Peyer's patch (tissue), 4 donors: ENCODE measurements around the gene ING1. TPM values are rescaled to one million over a fixed set of nuclear protein-coding genes. Genes with fewer than 3 reads are reported as not detected.
"Not testable (repeated sequence)": the region's sequence is repeated elsewhere in the genome, so short reads cannot be mapped to it uniquely, and the experiment has no call there.

Experiments used
- DNase-seq, 3 donors: peaks; one replicate each; pipeline ENCODE4 v3.0.0-alpha.2; 2017 to 2019
- H3K27ac ChIP-seq, 4 donors: fragments of 200-600 bp; sonication (generic); one replicate each; pipeline ENCODE4 v1.5.1; 2016 to 2019
- H3K27me3 ChIP-seq, 2 donors: fragments of 200-600 bp; sonication (generic); one replicate each; pipeline ENCODE4 v1.5.1; 2019
- H3K36me3 ChIP-seq, 3 donors: fragments of 200-600 bp; sonication (generic); one replicate each; pipeline ENCODE4 v1.5.1; 2016 to 2019
- H3K4me1 ChIP-seq, 4 donors: fragments of 200-600 bp; sonication (generic); one replicate each; pipeline ENCODE4 v1.5.1; 2016 to 2019
- H3K4me3 ChIP-seq, 4 donors: fragments of 200-600 bp; sonication (generic); 1 replicate in 3 of 4; 2 replicates in 1 of 4; pipeline ENCODE4 v1.5.1; 2016 to 2019; ENCODE audit warnings: mild to moderate bottlenecking in 1 of 4
- H3K9me3 ChIP-seq, 4 donors: fragments of 200-600 bp; sonication (generic); one replicate each; pipeline ENCODE4 v1.5.1; 2016 to 2019; ENCODE audit warnings: mild to moderate bottlenecking in 1 of 4
- POLR2A ChIP-seq, 2 donors: fragments of 450-650 bp; IDR thresholded peaks; one replicate each; pipeline ENCODE4 v1.5.1; 2017; ENCODE audit warnings: antibody characterized with exemption in 2 of 2, mild to moderate bottlenecking in 2 of 2, moderate library complexity in 2 of 2
- total RNA-seq, 4 donors: library from RNA; depleted of rRNA; stranded (reverse); fragments of >200 nt; gene quantifications; one replicate each; pipeline ENCODE4 v1.1.0, GENCODE V29; 2016
- TF ChIP-seq, protein P1 (sequence below), 6 experiments: fragments of 450-650 bp in 4 of 6; fragments of 200-600 bp in 2 of 6; sonication (generic) in 1 of 6; IDR thresholded peaks; one replicate each; pipeline ENCODE4 v1.5.1; 2017 to 2019; ENCODE audit warnings: antibody characterized with exemption in 6 of 6, mild to moderate bottlenecking in 3 of 6, moderate library complexity in 1 of 6

The ING1 gene
- total RNA-seq, 4 donors from 2014 or later, result 7.4 to 40.4 (median 21.7) TPM

DNA sequence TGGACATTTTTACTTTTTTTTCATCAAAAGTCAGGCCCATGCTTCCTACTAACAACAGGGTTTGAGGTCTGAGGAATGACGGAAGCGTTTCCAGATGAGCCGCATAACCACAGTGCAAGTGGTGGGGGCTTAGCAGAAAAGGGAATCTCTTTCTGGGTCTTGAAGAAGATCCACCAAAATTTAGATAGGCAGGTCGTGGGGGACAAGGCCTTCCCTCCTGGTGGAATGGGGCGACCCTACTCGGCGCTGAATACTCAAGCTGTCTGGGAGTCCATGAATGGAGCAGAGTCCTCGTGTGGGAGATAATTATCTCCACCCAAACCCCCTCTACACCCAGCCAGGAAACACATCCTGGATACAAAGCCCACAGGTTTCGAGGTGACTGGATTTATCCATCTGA lies 44.5 kb upstream of the ING1 start:
- Histone ChIP-seq H3K4me3 (no peak overlapping the region), H3K27me3 (no peaks in the 10 kb centered on the region), H3K27ac (no peak overlapping the region), H3K4me1 (no peaks in the 10 kb centered on the region), H3K9me3 (no peaks in the 10 kb centered on the region), H3K36me3 (peaks cover 0 to 45% (median 0%) of the 10 kb centered on the region in 3 donors)
- no peak for TF ChIP-seq POLR2A (IDR thresholded peaks at IDR 0.05)
- TF ChIP-seq, protein P1, sequence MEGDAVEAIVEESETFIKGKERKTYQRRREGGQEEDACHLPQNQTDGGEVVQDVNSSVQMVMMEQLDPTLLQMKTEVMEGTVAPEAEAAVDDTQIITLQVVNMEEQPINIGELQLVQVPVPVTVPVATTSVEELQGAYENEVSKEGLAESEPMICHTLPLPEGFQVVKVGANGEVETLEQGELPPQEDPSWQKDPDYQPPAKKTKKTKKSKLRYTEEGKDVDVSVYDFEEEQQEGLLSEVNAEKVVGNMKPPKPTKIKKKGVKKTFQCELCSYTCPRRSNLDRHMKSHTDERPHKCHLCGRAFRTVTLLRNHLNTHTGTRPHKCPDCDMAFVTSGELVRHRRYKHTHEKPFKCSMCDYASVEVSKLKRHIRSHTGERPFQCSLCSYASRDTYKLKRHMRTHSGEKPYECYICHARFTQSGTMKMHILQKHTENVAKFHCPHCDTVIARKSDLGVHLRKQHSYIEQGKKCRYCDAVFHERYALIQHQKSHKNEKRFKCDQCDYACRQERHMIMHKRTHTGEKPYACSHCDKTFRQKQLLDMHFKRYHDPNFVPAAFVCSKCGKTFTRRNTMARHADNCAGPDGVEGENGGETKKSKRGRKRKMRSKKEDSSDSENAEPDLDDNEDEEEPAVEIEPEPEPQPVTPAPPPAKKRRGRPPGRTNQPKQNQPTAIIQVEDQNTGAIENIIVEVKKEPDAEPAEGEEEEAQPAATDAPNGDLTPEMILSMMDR (IDR thresholded peaks at IDR 0.05), result no peak
- no peak for DNase-seq

DNA sequence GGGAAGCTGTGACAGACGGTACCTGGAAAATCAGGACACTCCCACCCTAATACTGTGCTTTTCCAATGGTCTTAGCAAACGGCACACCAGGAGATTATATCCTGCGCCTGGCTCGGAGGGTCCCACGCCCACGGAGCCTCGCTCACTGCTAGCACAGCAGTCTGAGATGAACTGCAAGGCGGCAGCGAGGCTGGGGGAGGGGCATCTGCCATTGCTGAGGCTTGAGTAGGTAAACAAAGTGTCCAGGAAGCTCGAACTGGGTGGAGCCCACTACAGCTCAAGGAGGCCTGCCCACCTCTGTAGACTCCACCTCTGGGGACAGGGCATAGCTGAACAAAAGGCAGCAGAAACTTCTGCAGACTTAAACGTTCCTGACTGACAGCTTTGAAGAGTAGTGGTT lies 43.7 kb upstream of the ING1 start:
- not testable (repeated sequence) for H3K4me1 ChIP-seq, H3K27ac ChIP-seq, H3K27me3 ChIP-seq, H3K4me3 ChIP-seq, H3K9me3 ChIP-seq, DNase-seq
- H3K36me3 ChIP-seq, result peaks cover 0 to 42% (median 0%) of the 10 kb centered on the region in 3 donors

DNA sequence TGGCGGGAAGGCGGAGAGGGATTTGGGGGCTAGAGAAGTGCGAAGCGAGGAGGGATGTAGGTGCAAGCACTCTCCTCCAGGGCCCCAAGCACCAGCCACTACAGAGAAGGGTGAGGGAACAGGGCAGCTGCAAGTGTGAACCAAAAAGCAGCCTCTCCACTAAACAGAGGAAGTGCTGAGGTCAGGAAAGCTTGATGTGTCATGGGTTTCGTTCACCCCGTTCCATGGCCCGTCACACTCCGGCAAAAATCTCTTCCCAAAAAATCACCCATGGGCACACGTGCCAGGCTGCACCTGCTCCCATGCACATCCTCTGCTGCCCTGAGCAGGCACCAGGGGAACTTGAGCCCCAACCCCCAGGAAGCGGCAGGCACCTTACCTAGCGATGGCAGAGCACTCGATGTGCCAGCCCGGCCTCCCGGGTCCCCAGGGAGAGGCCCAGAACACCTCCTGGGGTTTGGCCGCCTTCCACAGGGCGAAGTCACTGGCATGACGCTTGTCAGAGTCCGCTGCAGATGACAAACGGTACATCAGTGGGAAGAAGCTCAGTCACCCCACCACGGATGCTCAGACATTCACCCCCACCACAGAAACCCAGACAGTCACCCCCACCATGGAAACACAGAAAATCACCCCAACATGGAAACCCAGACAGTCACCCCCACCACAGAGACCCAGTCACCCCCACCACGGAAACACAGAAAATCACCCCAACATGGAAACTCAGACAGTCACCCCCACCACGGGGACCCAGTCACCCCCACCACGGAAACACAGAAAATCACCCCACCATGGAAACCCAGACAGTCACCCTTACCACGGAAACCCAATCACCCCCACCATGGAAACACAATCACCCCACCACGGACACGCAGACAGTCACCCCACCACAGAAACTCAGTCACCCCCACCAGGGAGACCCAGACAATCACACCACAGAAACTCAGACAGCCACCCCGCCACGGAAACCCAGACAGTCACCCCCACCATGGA lies 36.6 kb upstream of the ING1 start:
- H3K4me3 ChIP-seq, result peak overlapping the region in 2 of 4 donors; percentile 7 to 23
- peak overlapping the region in 3 of 4 donors; percentile 35 to 84 (median 84) for H3K27ac ChIP-seq
- no peaks in the 10 kb centered on the region for H3K9me3 ChIP-seq
- H3K36me3 ChIP-seq, result peaks cover 0 to 45% (median 0%) of the 10 kb centered on the region in 3 donors
- peak in 2 of 3 donors; percentile 65 to 75 for DNase-seq
- peaks cover 0 to 3% (median 0%) of the 10 kb centered on the region in 4 donors for H3K4me1 ChIP-seq
- TF ChIP-seq, protein P1 (IDR thresholded peaks at IDR 0.05), result no peak
- TF ChIP-seq POLR2A (IDR thresholded peaks at IDR 0.05), result no peak
- no peaks in the 10 kb centered on the region for H3K27me3 ChIP-seq

DNA sequence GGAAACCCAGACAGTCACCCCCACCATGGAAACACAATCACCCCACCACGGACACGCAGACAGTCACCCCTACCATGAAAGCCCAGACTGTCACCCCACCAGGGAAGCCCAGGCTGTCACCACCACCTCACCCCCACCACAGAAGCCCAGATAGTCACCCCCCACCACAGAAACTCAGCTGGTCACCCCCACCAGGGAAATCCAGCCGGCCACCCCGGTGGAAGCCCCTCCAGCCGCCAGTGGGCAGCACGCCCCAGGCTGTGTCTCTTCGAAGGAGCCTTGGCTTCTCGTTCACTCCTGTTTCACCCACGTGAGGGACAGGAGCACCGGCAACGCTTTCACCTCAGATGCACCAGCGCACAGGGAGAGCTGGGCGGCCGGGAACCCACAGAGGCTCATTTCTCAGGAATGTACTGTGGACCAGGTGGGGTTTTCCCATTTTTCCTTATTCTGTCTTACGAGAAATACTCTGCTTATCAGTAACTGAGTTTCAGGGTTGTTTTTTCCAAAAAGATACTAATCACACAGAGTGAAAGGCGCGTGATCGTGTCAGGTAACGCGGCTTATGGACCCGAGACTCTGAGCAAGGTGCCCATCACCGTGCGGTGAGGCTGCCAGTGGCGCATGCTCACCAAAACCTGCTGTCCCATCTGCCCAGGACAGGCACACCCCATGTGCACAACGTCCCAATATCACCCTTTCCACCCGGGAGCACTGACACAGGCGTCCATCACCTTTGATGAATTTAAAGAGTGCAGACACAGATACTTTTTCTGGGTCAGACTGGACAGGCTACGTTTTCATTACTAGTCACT lies 35.6 kb upstream of the ING1 start:
- Histone ChIP-seq H3K27me3 (no peaks in the 10 kb centered on the region), H3K27ac (peak overlapping the region in 1 of 4 donors; percentile 84), H3K4me1 (peaks cover 0 to 3% (median 0%) of the 10 kb centered on the region in 4 donors), H3K4me3 (no peak overlapping the region), H3K36me3 (peaks cover 0 to 55% (median 0%) of the 10 kb centered on the region in 3 donors), H3K9me3 (no peaks in the 10 kb centered on the region)
- TF ChIP-seq, protein P1 (IDR thresholded peaks at IDR 0.05), result no peak
- no peak for TF ChIP-seq POLR2A (IDR thresholded peaks at IDR 0.05)
- no peak for DNase-seq

DNA sequence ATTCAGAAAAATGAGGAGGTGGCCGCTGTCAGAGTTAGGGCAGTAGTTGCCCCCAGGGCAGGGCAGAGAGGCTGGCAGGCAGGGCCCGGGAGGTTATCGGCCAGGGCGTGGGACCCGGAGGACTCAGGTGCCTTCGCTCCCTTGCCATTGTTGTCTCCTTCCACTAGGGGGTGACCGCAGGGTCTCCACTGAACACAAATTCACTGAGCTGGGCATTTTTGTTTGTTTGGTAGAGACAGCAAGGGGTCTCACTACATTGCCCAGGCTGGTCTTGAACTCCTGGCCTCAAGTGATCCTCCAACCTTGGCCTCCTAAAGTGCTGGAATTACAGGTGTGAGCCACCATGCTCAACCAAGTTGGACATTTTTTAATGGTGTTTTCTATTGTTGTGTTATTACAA lies 32.6 kb upstream of the ING1 start:
- H3K4me1 ChIP-seq, result peaks cover 0 to 14% (median 2%) of the 10 kb centered on the region in 4 donors
- H3K36me3 ChIP-seq, result peaks cover 0 to 62% (median 0%) of the 10 kb centered on the region in 3 donors
- H3K27ac ChIP-seq, result no peak overlapping the region

More for the DNA sequence above, 32.6 kb upstream of the ING1 start:
- TF ChIP-seq, protein P1 (IDR thresholded peaks at IDR 0.05), result peak in 5 of 6 experiments; percentile 11 to 32 (median 27)
- no peak for TF ChIP-seq POLR2A (IDR thresholded peaks at IDR 0.05)
- DNase-seq, result no peak
- Histone ChIP-seq H3K9me3 (no peaks in the 10 kb centered on the region), H3K4me3 (no peak overlapping the region), H3K27me3 (no peaks in the 10 kb centered on the region)
